GM12878 (cell line): ENCODE measurements around the gene RANBP9. TPM values are rescaled to one million over a fixed set of nuclear protein-coding genes. Genes with fewer than 3 reads are reported as not detected.

ENCODE experiments used
- ATAC-seq: fragments of 200-7000 bp; cut with Tn5 transposase; 3 replicates; pipeline ENCODE4 v1.9.1; 2020; ENCODE audit warnings: mild to moderate bottlenecking, moderate library complexity
- BruUV-seq: library from RNA; stranded (reverse); fragments of 400-500 nt; replicated peaks from 2 replicates; lab custom pipeline; 2021; lab: Mats Ljungman, UMichigan
- CTCF ChIA-PET: fragments of 300-600 bp; sonication (Branson Sonifier 250); formaldehyde crosslinking; extraction: SDS; loops from one replicate; lab custom pipeline; 2021; ENCODE audit warnings: inconsistent platforms; lab: Yijun Ruan, JAX
- POLR2A ChIA-PET: fragments of 350-600 bp; formaldehyde crosslinking; extraction: SDS; loops from one replicate; lab custom pipeline; 2021; ENCODE audit warnings: inconsistent platforms; lab: Charles Lee
- RAD21 ChIA-PET: fragments of 300-600 bp; sonication (Branson Sonifier 250); formaldehyde crosslinking; loops from one replicate; lab custom pipeline; 2023; ENCODE audit warnings: antibody characterized with exemption; ENCODE audit not compliant: unreplicated experiment; lab: Charles Lee
- SMC1A ChIA-PET: fragments of 300-600 bp; sonication (Branson Sonifier 250); formaldehyde crosslinking; loops from one replicate; lab custom pipeline; 2023; ENCODE audit not compliant: unreplicated experiment, uncharacterized antibody; lab: Charles Lee
- DNase-seq: peaks from one replicate; pipeline ENCODE4 v3.0.0-alpha.2; 2011; ENCODE audit warnings: low read depth, low spot score
- FAIRE-seq: peaks from 3 replicates; lab custom pipeline; 2011; peaks lifted over from hg19 to GRCh38; lab: Jason Lieb, UNC
- H2AFZ ChIP-seq: 2 replicates; pipeline ENCODE4 v1.6.0; 2011; ENCODE audit warnings: low read depth, low read length, control low read depth; ENCODE audit not compliant: control insufficient read depth
- H3K27ac ChIP-seq: 2 replicates; pipeline ENCODE4 v1.5.1; 2011; ENCODE audit warnings: control low read depth; ENCODE audit not compliant: control insufficient read depth, insufficient read depth
- H3K27me3 ChIP-seq, 2 experiments: replicated peaks in 1 of 2; 2 replicates each; pipeline versions ENCODE4 v1.6.0 to v1.6.1; 2011; ENCODE audit warnings: low read length in 1 of 2; ENCODE audit not compliant: control insufficient read depth in 2 of 2, insufficient read depth in 2 of 2
- H3K36me3 ChIP-seq, 2 experiments: 2 replicates each; pipeline ENCODE4 v1.5.1; 2011; ENCODE audit warnings: low read length in 1 of 2; ENCODE audit not compliant: control insufficient read depth in 2 of 2, insufficient read depth in 2 of 2
- H3K4me1 ChIP-seq: 2 replicates; pipeline ENCODE4 v1.6.1; 2011; ENCODE audit warnings: mild to moderate bottlenecking, low read length, moderate library complexity, mixed read lengths; ENCODE audit not compliant: control insufficient read depth, insufficient read depth
- H3K4me2 ChIP-seq: 2 replicates; pipeline ENCODE4 v1.6.0; 2011; ENCODE audit warnings: control low read depth; ENCODE audit not compliant: control insufficient read depth, insufficient read depth
- H3K4me3 ChIP-seq: fragments of 200-600 bp; sonication (generic); 2 replicates; pipeline ENCODE4 v1.5.1; 2016
- H3K79me2 ChIP-seq: 2 replicates; pipeline ENCODE4 v1.6.0; 2011; ENCODE audit warnings: low read length; ENCODE audit not compliant: control insufficient read depth, insufficient read depth
- H3K9ac ChIP-seq: 2 replicates; pipeline ENCODE4 v1.8.0; 2011; ENCODE audit warnings: low read length, control low read depth, mixed read lengths; ENCODE audit not compliant: control insufficient read depth, insufficient read depth
- H3K9me3 ChIP-seq: replicated peaks from 3 replicates; pipeline ENCODE4 v1.5.1; 2011; ENCODE audit warnings: mild to moderate bottlenecking, low read length; ENCODE audit not compliant: control insufficient read depth, insufficient read depth
- H4K20me1 ChIP-seq: 2 replicates; pipeline ENCODE4 v1.6.0; 2011; ENCODE audit not compliant: control insufficient read depth, insufficient read depth
- BCL11A ChIP-seq: IDR thresholded peaks from 2 replicates; pipeline ENCODE4 v1.6.1; 2011; ENCODE audit warnings: low read depth, low read length
- BRCA1 ChIP-seq: IDR thresholded peaks from 2 replicates; pipeline ENCODE4 v1.6.1; 2011; ENCODE audit warnings: low read depth, low read length, improper control_type of control experiment
- CHD2 ChIP-seq: IDR thresholded peaks from 2 replicates; pipeline ENCODE4 v1.6.1; 2011; ENCODE audit warnings: low read depth, low read length, improper control_type of control experiment, borderline replicate concordance
- CREM ChIP-seq: IDR thresholded peaks from 2 replicates; pipeline ENCODE4 v1.6.1; 2014; ENCODE audit warnings: antibody characterized with exemption, low read depth
- E2F8 ChIP-seq: fragments of 450-650 bp; IDR thresholded peaks from 2 replicates; pipeline ENCODE4 v1.6.1; 2018; ENCODE audit warnings: mild to moderate bottlenecking, low read depth, moderate library complexity; ENCODE audit not compliant: partially characterized antibody
- JUND ChIP-seq: IDR thresholded peaks from 2 replicates; pipeline ENCODE4 v1.6.1; 2012; ENCODE audit warnings: low read depth, mild to moderate bottlenecking, low read length, improper control_type of control experiment, moderate library complexity
- NKRF ChIP-seq: fragments of 450-650 bp; conservative IDR thresholded peaks from 2 replicates; pipeline ENCODE4 v1.6.1; 2017; ENCODE audit warnings: mild to moderate bottlenecking, moderate library complexity
- RAD51 ChIP-seq: fragments of 450-650 bp; IDR thresholded peaks from 2 replicates; pipeline ENCODE4 v1.6.1; 2016; ENCODE audit warnings: moderate library complexity, mild to moderate bottlenecking, inconsistent platforms
- RFX5 ChIP-seq: IDR thresholded peaks from 2 replicates; pipeline ENCODE4 v1.6.1; 2011; ENCODE audit warnings: low read depth, low read length, improper control_type of control experiment
- SIX5 ChIP-seq: IDR thresholded peaks from 2 replicates; pipeline ENCODE4 v1.6.1; 2011; ENCODE audit warnings: mild to moderate bottlenecking, low read depth, low read length, moderate library complexity; ENCODE audit not compliant: severe bottlenecking
- SMAD1 ChIP-seq: fragments of 450-650 bp; IDR thresholded peaks from 2 replicates; pipeline ENCODE4 v1.6.1; 2018; ENCODE audit warnings: mild to moderate bottlenecking, low read depth; ENCODE audit not compliant: partially characterized antibody
- SREBF1 ChIP-seq: IDR thresholded peaks from 2 replicates; pipeline ENCODE4 v1.6.1; 2012; ENCODE audit warnings: mild to moderate bottlenecking, low read length
- ZBED1 ChIP-seq: IDR thresholded peaks from 2 replicates; pipeline ENCODE4 v1.6.1; 2016; ENCODE audit warnings: borderline replicate concordance
- ZNF687 ChIP-seq: fragments of 450-650 bp; IDR thresholded peaks from 2 replicates; pipeline ENCODE4 v1.6.1; 2017; ENCODE audit warnings: mild to moderate bottlenecking, moderate library complexity
- in situ Hi-C: fragments of 300-500 bp; cut with MboI; formaldehyde crosslinking; loops from 9 replicates; pipeline ENCODE4 v1.14.3; 2018; ENCODE audit warnings: mixed read lengths
- intact Hi-C: fragments of 100-400 bp; cut with micrococcal nuclease; formaldehyde crosslinking; loops from one replicate; pipeline ENCODE4 v1.14.2; 2022; ENCODE audit not compliant: unreplicated experiment
- polyA plus RNA-seq, 11 experiments: library from polyadenylated mRNA; depleted of rRNA in 4 of 11; unstranded in 6 of 11; stranded (reverse) in 5 of 11; fragments of >200 nt; fragmentation: Nextera tagmentation in 4 of 11; fragmentation: Illumina TruSeq in 1 of 11; extraction: Ambion mirVana in 4 of 11; extraction: Trizol in 1 of 11; gene quantifications; 1 replicate in 1 of 11; 2 replicates in 10 of 11; pipeline versions ENCODE4 v1.2.1 to v1.2.3, GENCODE V29; 2011 to 2016; ENCODE audit warnings: inconsistent platforms in 2 of 11, missing spikeins in 2 of 11, low read depth in 1 of 11
- total RNA-seq, 4 experiments: library from RNA; depleted of rRNA in 3 of 4; stranded (reverse); fragments of >200 nt in 3 of 4; fragmentation: Illumina TruSeq in 1 of 4; extraction: Trizol in 1 of 4; gene quantifications; 2 replicates each; pipeline versions ENCODE4 v1.2.1 to v1.2.3, GENCODE V29; 2013 to 2021

Gene RANBP9
- total and polyA plus RNA-seq, 10 of the 15 experiments (the other 5 are each of a cell fraction or from before 2014, with no cell fraction given): 3.7 to 43.1 (median 16.2) TPM

- Histone ChIP-seq H3K36me3 (peaks cover 0 to 7% of the 10 kb centered on the region in 2 experiments; a peak in 3 of 4 replicates), H3K4me2 (no peak overlapping the region), H3K27me3 (no peaks in the 10 kb centered on the region), H3K4me1 (no peaks in the 10 kb centered on the region), H2AFZ (no peak overlapping the region), H3K27ac (no peak overlapping the region), H3K4me3 (no peak overlapping the region), H3K9me3 (no peaks in the 10 kb centered on the region), H3K79me2 (peaks cover 3% of the 10 kb centered on the region), H4K20me1 (no peaks in the 10 kb centered on the region), H3K9ac (no peak overlapping the region)
- CTCF ChIA-PET: no interaction called here
- BruUV-seq: no TSS peak
- in situ Hi-C loops: no loop called here
- no peak for TF ChIP-seq RFX5
- no peak for TF ChIP-seq CHD2
- no peak for TF ChIP-seq RAD51
- TF ChIP-seq ZNF687: no peak
- no peak for TF ChIP-seq NKRF
- TF ChIP-seq CREM: no peak
- TF ChIP-seq SMAD1: no peak
- TF ChIP-seq SIX5: no peak
- no peak for TF ChIP-seq JUND
- no peak for TF ChIP-seq SREBF1
- no peak for TF ChIP-seq E2F8
- TF ChIP-seq BCL11A: no peak
- TF ChIP-seq BRCA1: no peak
- TF ChIP-seq ZBED1: no peak
- POLR2A ChIA-PET: no interaction called here
- peak; percentile 64 for FAIRE-seq
- no peak for ATAC-seq
- DNase-seq: no peak
- RAD21 ChIA-PET: interaction anchor here (0.6 kb wide), 1 partner anchor 31 kb away, joined by 3 read pairs; no protein-coding TSS in a partner anchor
- SMC1A ChIA-PET: interaction anchor here (1.5 kb wide), 1 partner anchor 9 kb away, joined by 3 read pairs; no protein-coding TSS in a partner anchor
- intact Hi-C loops: no loop called here
Measured at GRCh38 chr6:13654496-13654895, 57.1 kb downstream of the RANBP9 start.
